Activated T-cell treated with anti-CD3 and anti-CD28 coated beads, Interleukin-2, amount 50 U/mL, for 1 hour (primary cell): ENCODE data around the gene AK9.
"Not testable (repeated sequence)": the region's sequence is repeated elsewhere in the genome, so short reads cannot be mapped to it uniquely, and the experiment has no call there.

Source experiments
- DNase-seq: peaks from one replicate; pipeline ENCODE4 v3.0.0-alpha.2; 2020

Gene AK9

DNA sequence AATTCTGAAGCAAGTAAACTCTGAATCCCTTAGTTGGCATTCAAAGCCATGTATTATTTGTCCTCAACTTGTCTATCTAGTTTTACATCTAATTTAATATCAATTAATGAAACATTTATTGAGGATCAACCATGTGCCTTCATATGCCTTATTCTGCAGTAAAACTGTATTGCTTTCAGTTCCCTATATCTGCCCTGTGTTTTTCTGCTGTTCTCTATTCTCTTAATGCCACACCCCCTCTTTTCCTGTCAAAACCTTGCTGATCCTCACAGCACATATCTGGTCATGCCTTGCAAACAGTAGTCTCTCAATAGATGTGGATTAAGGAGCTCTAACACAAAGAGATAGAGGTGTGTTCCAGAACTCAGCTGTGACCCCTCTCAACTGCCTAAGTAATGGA, 2.1 kb upstream of the AK9 start:
- DNase-seq: no peak

DNA sequence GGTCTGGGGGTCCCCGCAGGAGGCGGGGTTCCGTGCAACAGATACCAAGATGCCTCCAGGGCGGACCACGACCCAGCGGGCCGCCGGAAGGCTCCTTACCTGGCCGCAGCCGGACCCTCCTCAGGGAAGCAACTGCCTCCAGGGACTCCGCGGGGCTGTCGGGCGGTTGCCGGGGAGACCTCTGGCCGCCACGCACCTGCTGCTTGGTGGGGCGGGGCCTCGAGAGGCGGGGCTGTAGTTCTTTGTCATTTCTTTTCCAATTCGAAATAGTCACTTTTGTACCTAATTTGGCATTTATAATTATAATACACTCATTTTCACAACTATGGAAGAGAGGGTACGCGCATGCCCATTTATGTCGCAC, 647 bp downstream of the AK9 start:
- DNase-seq: peak; percentile 72

DNA sequence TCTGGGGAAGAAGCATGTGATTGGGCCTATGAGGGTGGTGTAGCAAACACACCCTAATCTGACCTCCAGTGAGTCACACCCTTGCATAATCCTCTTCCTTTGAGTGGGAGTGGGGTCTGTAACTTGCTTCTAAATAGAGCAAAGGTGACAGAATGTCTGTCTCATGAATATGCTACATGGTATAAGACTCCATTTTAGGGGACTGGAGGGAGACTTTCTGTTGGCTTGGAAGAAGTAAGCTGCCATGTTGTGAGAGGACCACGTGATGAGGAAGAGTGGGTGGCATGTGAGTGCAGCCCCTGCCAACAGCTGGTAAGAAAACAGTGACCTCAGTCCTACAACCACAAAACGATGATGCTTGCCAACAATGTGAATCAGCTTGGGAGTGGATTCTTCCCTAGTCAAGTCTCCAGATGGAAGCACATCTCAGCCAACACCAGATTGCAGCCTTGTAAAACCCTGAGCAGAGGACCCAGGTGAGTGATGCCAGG, 3.7 kb downstream of the AK9 start:
- DNase-seq: no peak

DNA sequence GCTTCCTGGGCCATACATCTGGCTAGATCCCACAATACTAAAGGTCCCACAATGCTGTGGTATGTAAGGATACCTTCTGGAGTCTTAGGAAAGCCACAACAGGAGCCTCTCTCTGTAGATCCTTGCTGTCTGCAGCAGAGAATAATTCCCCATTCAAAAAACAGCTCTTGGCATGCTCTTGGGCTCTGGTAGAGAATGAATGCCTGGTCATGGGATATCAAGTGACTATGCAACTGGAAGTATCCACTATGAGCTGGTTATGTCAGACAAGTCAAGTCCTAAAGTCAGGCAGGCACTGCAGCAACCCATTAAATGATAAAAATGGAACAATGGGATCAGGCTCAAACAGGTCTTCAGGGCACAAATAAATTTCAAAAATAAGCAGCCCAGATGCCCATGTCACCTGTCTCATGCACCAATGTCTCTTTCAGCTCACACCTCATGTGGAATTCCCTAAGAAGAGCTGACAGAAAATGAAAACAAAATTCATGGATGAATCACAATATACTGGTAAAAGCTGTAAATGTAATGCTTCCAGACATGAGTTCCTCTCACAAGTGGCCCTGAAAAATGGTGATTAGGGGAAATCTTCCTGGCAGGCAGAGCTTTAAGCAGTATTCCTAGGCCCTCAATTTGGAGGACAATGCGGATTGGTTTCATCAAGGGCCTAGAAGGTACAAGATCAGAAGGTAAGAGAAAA, 4.3 kb downstream of the AK9 start:
- no peak for DNase-seq

DNA sequence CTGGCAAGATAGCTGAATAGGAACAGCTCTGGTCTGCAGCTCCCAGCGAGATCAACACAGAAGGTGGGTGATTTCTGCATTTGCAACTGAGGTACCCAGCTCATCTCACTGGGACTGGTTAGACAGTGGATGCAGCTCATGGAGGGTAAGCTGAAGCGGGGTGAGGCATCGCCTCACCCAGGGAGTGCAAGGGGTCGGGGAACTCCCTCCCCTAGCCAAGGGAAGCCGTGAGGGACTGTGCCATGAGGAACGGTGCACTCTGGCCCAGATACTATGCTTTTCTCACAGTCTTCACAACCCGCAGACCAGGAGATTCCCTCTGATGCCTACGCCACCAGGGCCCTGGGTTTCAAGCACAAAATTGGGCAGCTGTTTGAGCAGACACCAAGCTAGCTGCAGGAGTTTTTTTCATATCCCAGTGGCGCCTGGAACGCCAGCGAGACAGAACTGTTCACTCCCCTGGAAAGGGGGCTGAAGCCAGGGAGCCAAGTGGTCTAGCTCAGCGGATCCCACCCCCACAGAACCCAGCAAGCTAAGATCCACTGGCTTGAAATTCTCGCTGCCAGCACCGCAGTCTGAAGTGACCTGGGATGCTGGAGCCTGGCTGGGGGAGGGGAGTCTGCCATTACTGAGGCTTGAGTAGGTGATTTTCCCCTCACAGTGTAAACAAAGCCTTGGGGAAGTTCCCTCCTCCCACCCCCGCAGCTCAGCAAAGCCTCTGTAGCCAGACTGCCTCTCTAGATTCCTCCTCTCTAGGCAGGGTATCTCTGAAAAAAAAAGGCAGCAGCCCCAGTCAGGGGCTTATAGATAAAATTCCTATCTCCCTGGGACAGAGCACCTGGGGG, 12.1 kb downstream of the AK9 start:
- not testable (repeated sequence) for DNase-seq

DNA sequence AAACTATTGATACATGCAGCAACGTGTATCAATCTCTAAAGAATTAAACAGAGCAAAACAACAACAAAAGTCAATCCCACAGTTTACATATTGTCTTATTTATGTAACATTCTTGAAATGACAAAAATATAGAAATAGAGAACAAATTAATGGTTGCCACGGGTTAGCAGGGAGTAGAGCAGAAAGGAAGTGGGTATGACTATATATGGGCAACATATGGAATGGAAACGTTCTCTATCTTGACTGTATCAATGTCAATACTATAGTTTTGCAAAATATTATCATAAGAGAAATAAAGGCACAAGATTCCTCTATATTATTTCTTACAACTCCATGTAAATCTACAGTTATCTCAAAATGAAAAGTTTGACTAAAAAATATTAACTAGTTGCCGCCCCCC, 12.8 kb downstream of the AK9 start:
- no peak for DNase-seq

DNA sequence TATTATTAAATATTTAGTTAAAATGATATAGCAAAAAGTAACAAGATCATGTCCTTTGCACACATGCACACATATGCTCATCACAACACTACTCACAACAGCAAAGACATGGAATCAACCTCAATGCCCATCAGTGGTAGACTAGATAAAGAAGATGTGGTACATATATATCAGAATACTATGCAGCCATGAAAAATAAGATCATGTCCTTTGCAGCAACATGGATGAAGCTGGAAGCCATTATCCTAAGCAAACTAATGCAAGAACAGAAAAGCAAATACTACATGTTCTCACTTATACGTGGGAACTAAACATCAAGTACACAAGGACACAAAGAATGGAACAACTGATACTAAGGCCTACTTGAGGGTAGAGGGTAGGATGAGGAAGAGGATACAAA, 14.3 kb downstream of the AK9 start:
- DNase-seq: no peak

DNA sequence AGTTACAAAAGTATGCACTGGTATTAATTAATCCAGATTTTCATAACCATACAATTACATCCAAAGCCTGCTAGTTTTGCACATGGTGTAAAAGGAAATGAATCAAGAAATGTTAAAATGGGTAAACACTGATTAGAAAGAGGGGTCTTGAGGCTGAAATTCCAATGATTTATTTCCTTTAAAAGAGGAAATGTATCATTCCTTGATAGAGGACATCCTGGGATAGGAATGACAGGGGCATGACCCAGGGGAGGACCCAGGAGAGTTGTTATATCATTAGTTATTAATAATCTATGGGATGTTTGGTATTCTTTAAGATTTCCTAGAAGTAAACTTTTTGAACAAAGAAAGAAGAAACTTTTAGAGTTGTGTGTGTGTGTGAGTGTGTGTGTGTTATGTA, 18.2 kb downstream of the AK9 start:
- DNase-seq: no peak

DNA sequence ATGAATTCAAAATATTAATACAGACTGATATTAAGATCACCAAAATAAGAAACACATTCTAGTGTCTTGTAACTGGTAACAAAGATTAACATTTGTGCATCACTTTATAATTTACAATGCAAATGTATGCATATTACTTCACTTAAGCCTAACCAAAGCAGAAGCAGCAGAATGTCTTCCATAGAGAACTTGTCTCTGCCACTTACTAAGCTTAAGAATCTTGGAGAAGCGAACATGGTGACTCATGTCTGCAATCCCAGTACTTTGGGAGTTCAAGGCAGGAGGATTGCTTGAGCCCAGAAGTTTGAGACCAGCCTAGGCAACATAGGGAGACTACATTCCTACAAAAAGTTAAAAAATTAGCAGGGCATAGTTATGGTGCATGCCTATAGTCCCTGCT, 18.8 kb downstream of the AK9 start:
- DNase-seq: no peak

DNA sequence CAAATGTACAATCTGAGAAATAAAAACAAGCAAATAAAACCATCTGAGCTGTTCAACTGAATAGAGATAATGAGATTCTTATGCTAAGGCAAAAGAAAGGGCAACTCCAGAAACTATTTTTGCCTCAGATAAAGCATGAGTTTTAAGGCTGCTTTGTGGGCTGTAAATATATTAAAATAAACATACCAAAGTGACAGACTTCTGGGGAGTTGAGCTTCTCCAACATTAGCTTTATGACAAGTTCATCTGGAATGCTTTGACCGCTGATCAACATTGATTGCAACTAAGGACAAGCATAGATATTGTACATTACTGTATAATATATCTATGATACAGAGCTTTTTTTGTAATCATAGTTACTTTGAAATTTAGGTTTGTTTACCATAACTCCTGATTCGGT, 19.3 kb downstream of the AK9 start:
- no peak for DNase-seq

DNA sequence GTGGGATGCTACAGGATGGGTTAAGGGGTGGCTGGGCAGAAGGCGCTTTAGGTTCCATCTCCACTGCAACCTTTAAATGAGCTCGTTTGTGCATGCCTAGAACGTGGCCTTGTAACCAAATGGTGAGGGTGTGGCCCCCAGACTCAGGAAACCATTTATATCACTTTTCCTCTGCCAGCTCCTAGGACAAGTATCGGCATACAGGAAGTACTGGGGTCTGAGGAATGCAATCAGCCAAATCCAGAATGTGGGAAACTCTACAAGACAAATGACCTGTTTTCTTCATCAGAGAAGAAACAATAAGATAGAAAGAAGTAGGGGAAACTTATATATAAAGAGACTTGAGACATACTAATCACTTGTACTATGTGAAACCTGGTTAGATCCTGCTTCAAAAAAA, 21.2 kb downstream of the AK9 start:
- no peak for DNase-seq

DNA sequence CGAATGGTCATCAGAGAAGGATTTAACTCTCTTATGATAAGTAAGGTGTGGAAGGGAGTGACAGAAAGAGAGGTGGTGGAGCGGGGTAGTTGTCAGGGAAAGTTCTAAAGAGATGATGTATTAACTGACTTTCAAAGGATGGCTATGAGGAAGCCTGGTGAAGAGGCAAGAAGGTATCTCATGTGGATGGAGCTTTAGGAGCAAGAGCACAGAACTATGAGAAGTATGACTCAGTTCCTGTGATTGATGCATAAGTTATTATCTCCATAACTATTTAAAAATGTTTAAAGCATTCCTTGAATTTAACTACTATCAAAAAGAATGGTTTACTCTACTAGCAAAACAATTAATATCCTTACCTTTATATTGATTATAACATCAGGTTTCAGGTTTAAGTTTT, 28.8 kb downstream of the AK9 start:
- DNase-seq: no peak

DNA sequence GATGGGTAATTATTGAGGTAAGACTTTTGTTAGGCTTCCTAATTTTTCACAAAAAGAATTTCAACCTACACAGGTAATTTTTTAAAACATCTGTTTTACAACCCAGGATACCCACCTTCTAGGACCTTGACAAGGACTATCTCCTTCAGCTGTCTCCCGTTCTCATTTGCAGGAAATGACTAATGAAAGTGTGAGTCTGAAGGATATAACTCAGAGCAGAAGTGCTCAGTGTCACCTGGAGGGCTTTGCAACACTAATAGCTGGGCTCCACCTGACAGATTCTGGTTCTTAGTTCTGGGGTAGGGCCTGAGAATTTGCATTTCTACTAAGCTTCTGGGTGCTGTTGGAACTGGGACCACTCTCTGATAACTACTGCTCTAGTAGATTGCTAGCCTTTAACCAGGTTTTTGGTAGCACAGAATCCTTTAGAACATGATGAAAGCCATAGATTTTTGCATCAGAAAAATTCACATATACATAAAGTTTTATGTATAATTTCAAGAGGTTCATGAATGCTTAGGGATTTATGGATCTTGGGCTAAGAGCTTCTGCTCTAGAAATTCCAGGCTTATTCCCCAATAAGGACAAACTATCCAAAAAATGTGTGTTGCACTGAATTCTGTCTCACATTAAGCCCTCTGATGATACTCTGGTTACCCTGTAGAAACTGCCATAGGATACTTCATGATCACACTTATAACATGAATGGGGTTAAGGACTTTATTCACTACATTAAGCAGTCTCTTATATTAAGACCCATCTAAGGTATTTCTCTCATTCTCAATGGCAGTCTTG, 30.3 kb downstream of the AK9 start:
- no peak for DNase-seq

DNA sequence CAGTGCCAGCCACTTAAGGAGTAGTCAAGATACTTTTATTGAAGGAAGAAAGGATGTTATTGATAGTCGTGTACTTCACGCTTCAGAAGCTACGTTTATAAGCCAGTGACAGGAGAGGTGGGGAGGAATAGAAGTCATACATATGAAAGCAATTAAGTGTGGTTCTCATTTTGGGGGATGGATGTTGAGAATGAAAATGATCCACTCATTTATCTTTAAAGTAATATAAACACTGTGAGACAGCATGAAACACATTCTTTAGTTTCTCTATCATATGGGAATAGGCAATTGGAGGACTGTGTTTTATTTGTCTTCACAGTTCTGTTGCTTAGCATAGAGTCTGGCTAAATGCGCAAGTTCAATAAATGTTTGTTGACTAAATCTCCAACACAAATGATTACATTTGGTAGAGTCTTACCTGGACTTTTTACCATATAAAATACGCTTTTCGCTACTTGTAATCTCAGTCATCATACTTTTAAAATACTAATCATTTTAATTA, 35.2 kb downstream of the AK9 start:
- DNase-seq: no peak

DNA sequence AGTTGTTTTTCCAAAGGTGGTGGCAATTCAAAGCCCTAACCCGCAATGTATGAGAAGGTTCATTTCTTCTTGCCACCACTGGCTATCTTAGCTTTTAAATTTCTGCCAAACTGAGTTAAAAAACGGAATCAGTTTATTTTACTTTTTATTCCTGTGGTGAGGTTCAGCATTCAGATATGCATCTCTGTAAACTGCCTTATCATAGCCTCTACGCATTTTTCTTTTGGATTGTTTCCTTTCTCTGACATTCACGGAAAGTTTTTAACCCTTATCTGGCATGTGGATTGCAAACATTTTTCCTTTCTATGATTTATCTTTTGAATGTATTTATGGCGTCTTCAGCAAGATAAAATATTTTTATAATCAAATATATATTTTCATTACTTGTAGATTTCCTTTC, 37.7 kb downstream of the AK9 start:
- DNase-seq: no peak

DNA sequence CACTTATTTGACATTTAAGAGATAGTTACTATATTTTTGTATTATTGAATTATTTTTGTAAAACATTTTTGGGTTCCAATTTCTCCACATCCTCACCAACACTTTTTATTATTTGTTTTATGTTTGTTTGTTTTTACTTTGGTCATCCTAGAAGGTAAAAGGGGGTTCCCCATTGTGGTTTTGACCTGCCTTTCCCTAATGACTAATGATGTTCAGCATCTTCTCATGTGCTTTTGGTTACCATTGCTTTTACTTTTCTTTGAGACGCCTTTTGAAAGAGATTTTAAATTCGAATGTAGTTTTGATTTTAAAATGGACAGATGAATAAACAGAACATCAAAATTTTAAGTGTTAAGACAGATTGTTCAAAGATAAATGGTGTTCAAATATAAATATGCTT, 46.9 kb downstream of the AK9 start:
- DNase-seq: no peak

DNA sequence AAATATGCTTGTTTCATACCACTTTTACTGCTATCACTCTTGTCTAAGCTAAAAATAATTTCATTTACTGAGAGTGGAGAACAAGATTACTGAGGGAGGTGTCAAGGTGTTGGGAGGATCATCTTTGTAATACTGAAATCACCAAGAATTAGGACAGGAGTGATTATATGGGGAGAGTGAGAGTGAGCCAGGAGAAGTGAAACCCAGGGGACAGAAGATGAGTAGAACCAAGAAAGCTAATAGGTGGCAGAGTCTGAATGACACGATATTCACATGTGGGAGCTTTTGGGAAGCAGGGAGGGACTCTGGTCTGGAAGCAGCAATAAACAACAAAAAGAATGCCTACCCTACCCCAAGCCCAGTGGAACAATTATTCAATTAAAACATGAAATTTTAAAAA, 58.6 kb downstream of the AK9 start:
- no peak for DNase-seq

DNA sequence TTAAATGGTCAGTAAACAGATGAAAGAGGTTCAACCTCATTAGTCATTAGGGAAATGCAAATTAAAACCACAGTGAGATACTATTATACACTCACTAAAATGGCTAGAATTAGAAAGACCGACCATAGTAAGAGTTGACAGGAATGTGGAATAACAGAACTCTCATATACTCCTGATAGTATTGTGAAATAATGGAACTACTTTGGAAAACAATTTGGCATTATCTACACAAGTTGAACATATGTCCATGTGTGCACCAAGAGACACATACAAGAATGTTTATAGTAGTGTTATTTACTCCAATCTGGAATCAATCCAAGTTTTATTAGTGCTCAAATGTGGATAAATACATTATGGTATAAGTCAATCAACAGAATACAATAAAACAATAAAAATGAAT, 59.6 kb downstream of the AK9 start:
- no peak for DNase-seq

DNA sequence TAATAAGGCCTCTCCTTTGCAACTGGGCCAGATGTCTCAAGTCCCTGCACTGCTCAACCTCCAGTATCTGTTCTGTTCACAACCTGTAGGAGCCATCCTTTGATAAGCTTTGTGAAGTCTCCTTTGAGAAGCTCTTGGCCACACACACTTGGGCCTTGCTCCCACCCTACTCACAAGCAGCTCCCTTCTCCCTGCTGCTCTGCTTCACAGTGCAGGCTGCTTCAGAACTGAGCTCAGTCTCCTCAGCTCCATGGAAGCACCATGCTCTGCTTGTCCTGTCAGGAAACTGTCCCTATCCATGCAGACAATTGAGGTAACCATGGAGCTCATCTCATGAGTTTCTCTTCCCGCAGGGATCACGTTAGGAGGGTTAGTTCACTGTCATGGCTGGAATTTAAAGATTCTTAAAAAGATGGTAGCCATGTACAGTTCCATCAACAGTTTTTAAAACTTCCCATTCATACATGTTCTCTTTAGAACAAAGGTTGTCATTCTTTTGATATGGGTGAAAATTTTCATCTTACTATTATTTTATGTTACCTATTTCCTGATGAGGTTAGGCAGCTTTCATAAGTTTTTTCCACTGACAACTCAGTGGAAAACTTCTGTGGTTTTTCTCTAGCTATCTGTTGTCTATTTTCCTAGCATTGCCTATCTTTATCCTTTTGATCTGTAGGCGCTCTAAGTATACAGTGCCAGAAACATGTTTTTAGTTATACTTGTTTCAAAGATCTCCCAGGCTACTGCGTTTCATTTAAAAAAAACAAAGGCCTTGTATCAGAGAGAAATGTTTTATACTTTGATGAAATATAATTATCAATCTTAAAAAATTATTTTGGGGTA, 62.6 kb downstream of the AK9 start:
- DNase-seq: no peak

DNA sequence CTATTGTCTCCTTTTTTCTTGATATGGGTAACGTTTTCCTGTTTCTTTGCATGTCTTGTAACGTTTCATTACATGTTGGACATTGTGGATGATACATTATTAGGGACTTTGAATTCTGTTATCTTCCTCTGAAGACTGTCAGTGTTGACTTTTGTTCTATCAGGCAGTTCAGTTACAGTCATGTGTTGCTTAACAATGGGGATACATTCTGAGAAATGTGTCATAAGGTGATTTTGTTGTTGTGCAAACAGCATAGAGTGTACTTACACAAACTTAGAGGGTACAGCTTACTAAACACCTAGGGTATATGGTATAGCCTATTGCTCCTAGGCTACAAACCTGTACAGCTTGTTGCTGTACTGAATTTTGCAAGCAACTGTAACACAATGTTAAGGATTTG, 64.7 kb downstream of the AK9 start:
- DNase-seq: no peak

DNA sequence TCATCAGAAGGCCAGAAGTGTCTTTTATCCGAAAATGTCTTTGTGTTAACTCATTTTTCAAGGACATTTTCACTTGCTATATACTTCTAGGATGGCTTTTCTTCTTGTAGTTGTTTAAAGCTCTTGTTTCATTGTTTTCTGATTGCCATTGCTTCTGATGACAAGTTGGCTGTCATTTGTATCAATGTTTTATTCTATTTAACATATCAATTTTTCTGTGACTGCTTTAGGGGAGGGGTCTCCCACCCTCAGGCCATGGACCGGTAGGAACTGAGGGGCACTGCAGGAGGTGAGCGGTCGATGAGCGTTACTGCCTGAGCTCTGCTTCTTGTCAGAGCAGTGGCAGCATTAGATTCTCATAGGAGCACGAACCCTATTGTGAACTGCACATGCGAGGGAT, 65.8 kb downstream of the AK9 start:
- no peak for DNase-seq

DNA sequence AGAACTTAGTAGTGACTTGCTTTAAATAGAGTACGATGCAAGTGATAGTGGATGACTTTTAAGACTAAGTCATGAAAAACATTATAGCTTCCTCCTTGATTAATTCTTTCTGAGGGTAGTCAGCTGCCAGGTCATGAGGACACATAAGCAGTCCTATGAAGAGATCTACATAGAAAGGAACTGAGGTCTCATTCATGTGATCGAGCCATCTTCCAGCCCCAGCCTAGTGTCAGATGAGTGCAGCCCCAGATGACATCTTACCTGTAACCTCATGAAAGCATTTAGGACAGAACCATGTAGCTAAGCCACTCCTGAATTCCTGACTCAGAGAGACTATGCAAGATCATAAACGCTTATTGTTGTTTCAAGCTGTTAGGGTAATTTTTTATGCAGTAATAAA, 67.7 kb downstream of the AK9 start:
- DNase-seq: no peak

DNA sequence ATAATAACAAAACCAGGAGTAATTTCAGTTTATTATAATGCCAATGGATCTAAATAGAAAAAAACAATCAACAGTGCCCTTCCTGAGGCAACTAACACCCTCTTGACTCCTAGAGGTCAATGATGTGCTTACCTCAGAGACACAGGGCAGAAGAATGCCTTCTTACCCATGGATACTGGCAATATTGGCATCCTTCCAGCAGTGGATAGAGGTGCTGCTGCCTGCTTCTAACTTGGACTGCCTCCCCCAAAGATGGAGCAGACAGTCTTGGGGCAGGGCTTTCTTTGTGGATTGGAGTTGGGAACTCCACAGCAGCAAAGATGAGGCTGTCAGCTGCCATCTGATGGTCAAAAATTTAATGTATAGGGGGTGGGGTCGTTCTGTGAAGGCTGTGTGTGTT, 78.7 kb downstream of the AK9 start:
- DNase-seq: no peak
